PFSK-1 (cell line): ENCODE results near the gene SMPDL3A.

Source experiments
- FOXP2 ChIP-seq: optimal IDR thresholded peaks from 2 replicates; pipeline ENCODE3; 2011; ENCODE audit warnings: borderline replicate concordance, control low read depth, inconsistent platforms; ENCODE audit not compliant: insufficient read depth; ENCODE audit errors: extremely low read length, extremely low read depth
- POLR2AphosphoS5 ChIP-seq: IDR thresholded peaks from 2 replicates; pipeline ENCODE4 v1.6.1; 2012; ENCODE audit warnings: low read depth, mild to moderate bottlenecking, control low read depth, low read length, moderate library complexity
- REST ChIP-seq, 2 experiments: IDR thresholded peaks; 2 replicates each; pipeline versions ENCODE4 v1.6.1 to v1.8.0; 2011 to 2012; ENCODE audit warnings: low read depth in 2 of 2, low read length in 2 of 2, control low read depth in 1 of 2, inconsistent platforms in 1 of 2, mild to moderate bottlenecking in 1 of 2, moderate library complexity in 1 of 2; ENCODE audit not compliant: insufficient read depth in 1 of 2
- SIN3A ChIP-seq: IDR thresholded peaks from 2 replicates; pipeline ENCODE4 v1.6.1; 2012; ENCODE audit warnings: mild to moderate bottlenecking, low read length, moderate library complexity, borderline replicate concordance; ENCODE audit not compliant: insufficient read depth
- TAF1 ChIP-seq: IDR thresholded peaks from 2 replicates; pipeline ENCODE4 v1.6.1; 2012; ENCODE audit warnings: low read length, control low read depth, borderline replicate concordance; ENCODE audit not compliant: insufficient read depth

SMPDL3A gene

DNA sequence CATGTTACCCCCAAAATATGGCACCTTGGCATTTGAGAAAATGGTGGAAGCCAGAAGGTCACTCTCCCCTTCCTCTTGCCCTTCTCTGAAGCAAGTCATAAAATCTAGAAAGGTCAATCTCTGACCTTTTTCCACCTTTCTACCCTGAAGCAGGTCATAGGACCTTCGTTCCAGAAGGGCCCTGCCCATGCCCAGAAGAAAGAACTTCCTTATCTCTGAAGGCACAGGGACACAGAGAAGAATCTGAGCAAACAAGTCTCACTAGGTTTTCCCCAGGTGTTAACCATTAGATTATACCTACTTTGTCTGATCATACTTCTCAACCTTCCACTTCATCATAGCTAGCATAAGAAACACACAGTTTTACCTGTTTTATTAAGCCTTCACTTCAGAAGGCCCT lies 42.5 kb downstream of the SMPDL3A start:
- TF ChIP-seq SIN3A (no peak), FOXP2 (no peak), POLR2AphosphoS5 (no peak), TAF1 (no peak), REST (IDR thresholded peaks at IDR 0.05; ENCODE audit: insufficient read depth in 1 of 2, low read depth in 2 of 2, low read length in 2 of 2) (no peak)

GRCh38 chr6:122832459-122832858 lies 43.4 kb downstream of the SMPDL3A start:
- no peak for TF ChIP-seq TAF1
- TF ChIP-seq FOXP2, result no peak
- no peak for TF ChIP-seq POLR2AphosphoS5
- TF ChIP-seq REST (IDR thresholded peaks at IDR 0.05; ENCODE audit: insufficient read depth in 1 of 2, low read depth in 2 of 2, low read length in 2 of 2), result no peak
- TF ChIP-seq SIN3A, result no peak

GRCh38 chr6:122833021-122833491 lies 44.0 kb downstream of the SMPDL3A start:
- TF ChIP-seq SIN3A, result no peak
- TF ChIP-seq REST (IDR thresholded peaks at IDR 0.05; ENCODE audit: insufficient read depth in 1 of 2, low read depth in 2 of 2, low read length in 2 of 2), result no peak
- TF ChIP-seq POLR2AphosphoS5, result no peak
- no peak for TF ChIP-seq TAF1
- no peak for TF ChIP-seq FOXP2

- TF ChIP-seq POLR2AphosphoS5 (no peak), SIN3A (no peak), TAF1 (no peak), FOXP2 (no peak), REST (IDR thresholded peaks at IDR 0.05; ENCODE audit: insufficient read depth in 1 of 2, low read depth in 2 of 2, low read length in 2 of 2) (no peak)
These were observed 49.2 kb downstream of the SMPDL3A start for GRCh38 chr6:122838060-122838780.
